Testis (tissue), 3 donors: ENCODE measurements around the gene CBLN4. TPM values are rescaled to one million over a fixed set of nuclear protein-coding genes. Genes with fewer than 3 reads are reported as not detected.

Source experiments
- DNase-seq: peaks from one replicate; pipeline ENCODE4 v3.0.0-alpha.2; 2019
- H3K27ac ChIP-seq, 2 donors: fragments of 200-600 bp; sonication (generic); one replicate each; pipeline ENCODE4 v1.5.1; 2019
- H3K27me3 ChIP-seq: fragments of 200-600 bp; sonication (generic); one replicate; pipeline ENCODE4 v1.5.1; 2019
- H3K36me3 ChIP-seq: fragments of 200-600 bp; sonication (generic); one replicate; pipeline ENCODE4 v1.5.1; 2017; ENCODE audit warnings: low read depth; ENCODE audit errors: missing control alignments
- H3K4me1 ChIP-seq: fragments of 200-600 bp; sonication (generic); one replicate; pipeline ENCODE4 v1.5.1; 2019
- H3K4me3 ChIP-seq, 2 donors: fragments of 200-600 bp; sonication (generic); one replicate each; pipeline ENCODE4 v1.5.1; 2017 to 2019
- H3K9me3 ChIP-seq: fragments of 200-600 bp; sonication (generic); one replicate; pipeline ENCODE4 v1.5.1; 2017
- CTCF ChIP-seq, 3 experiments: fragments of 450-650 bp in 2 of 3; fragments of 200-600 bp in 1 of 3; sonication (generic) in 1 of 3; IDR thresholded peaks; one replicate each; pipeline ENCODE4 v1.5.1; 2016 to 2019; ENCODE audit warnings: antibody characterized with exemption in 3 of 3, mild to moderate bottlenecking in 2 of 3, moderate library complexity in 1 of 3
- POLR2A ChIP-seq: fragments of 450-650 bp; IDR thresholded peaks from one replicate; pipeline ENCODE4 v1.6.1; 2017; ENCODE audit warnings: antibody characterized with exemption, mild to moderate bottlenecking, moderate library complexity
- WGBS, 2 donors: methylation state at CpG; one replicate each; pipeline ENCODE4 v1.1.5; 2018; 5-methylcytosine and 5-hydroxymethylcytosine counted together
- intact Hi-C: fragments of 100-400 bp; cut with DNase I; formaldehyde crosslinking; loops from one replicate; pipeline ENCODE4 v1.15.1; 2023; ENCODE audit warnings: low total_unique reads
- polyA plus RNA-seq: library from polyadenylated mRNA; stranded (reverse); fragments of 350-450 nt; fragmentation: Illumina TruSeq; extraction: RNeasy Lipid Tissue Mini Kit (QIAGEN cat#74804); gene quantifications from one replicate; pipeline ENCODE4 v1.2.3, GENCODE V29; 2014; ENCODE audit warnings: low read depth, low replicate concordance; ENCODE audit not compliant: insufficient read depth
- total RNA-seq, 2 donors: library from RNA; depleted of rRNA; stranded (reverse); fragments of >200 nt; gene quantifications; one replicate each; pipeline ENCODE4 v1.2.3, GENCODE V29; 2016

CBLN4 gene
- total and polyA plus RNA-seq, 3 donors from 2014 or later, result 3.1 to 6.0 (median 3.4) TPM

- no peak overlapping the region for H3K4me3 ChIP-seq
- no peak for DNase-seq
- intact Hi-C loops, result no loop called here
- H3K4me1 ChIP-seq, result no peaks in the 10 kb centered on the region
- no peaks in the 10 kb centered on the region for H3K36me3 ChIP-seq
- TF ChIP-seq POLR2A, result no peak
- WGBS, 2 donors, result 60 to 62% methylated on average over 2 of the region's 2 CpGs
- no peaks in the 10 kb centered on the region for H3K27me3 ChIP-seq
- no peak overlapping the region for H3K27ac ChIP-seq
- H3K9me3 ChIP-seq, result no peaks in the 10 kb centered on the region
Measured at GRCh38 chr20:55953201-55953600, 52.1 kb downstream of the CBLN4 start.

GRCh38 chr20:55947701-55948100, 57.6 kb downstream of the CBLN4 start:
- Histone ChIP-seq H3K36me3 (no peaks in the 10 kb centered on the region), H3K27me3 (no peaks in the 10 kb centered on the region), H3K4me1 (no peaks in the 10 kb centered on the region), H3K4me3 (no peak overlapping the region), H3K9me3 (no peaks in the 10 kb centered on the region), H3K27ac (no peak overlapping the region)
- intact Hi-C loops, result no loop called here
- no peak for TF ChIP-seq POLR2A
- TF ChIP-seq CTCF (IDR thresholded peaks at IDR 0.05), result no peak
- DNase-seq, result no peak
- 47 to 56% methylated on average over 5 of the region's 5 CpGs for WGBS, 2 donors

Other genes with a start within 250 kb of the CBLN4 start
- gene MC3R, start 243.2 kb upstream of the CBLN4 start, total RNA-seq, result not detected
- gene MC3R, start 243.2 kb upstream of the CBLN4 start, polyA plus RNA-seq, result not detected